A549 (cell line): ENCODE results near the gene ATF4. TPM values are rescaled to one million over a fixed set of nuclear protein-coding genes. Genes with fewer than 3 reads are reported as not detected.

ENCODE experiments used
- ATAC-seq, 2 experiments: fragments of 200-7000 bp in 1 of 2; fragments of >200 bp in 1 of 2; cut with Nextera tagmentation in 1 of 2; cut with Tn5 transposase in 1 of 2; 3 replicates each; pipeline versions ENCODE4 v1.8.0 to v1.9.1; 2018 to 2020; ENCODE audit warnings: mild to moderate bottlenecking in 1 of 2, moderate library complexity in 1 of 2
- CTCF ChIA-PET: fragments of 300-600 bp; sonication (Branson Sonifier 250); formaldehyde crosslinking; extraction: SDS; loops from one replicate; lab custom pipeline; 2021; ENCODE audit warnings: antibody characterized with exemption, inconsistent platforms; lab: Yijun Ruan, JAX
- POLR2A ChIA-PET: fragments of 350-600 bp; formaldehyde crosslinking; extraction: SDS; loops from one replicate; lab custom pipeline; 2021; ENCODE audit warnings: antibody characterized with exemption, inconsistent platforms; lab: Yijun Ruan, JAX
- DNase-seq, 2 experiments: peaks; one replicate each; pipeline versions ENCODE4 v3.0.0 to v3.0.0-alpha.2; 2011 to 2016; ENCODE audit warnings: low read depth in 1 of 2, low spot score in 1 of 2
- FAIRE-seq: peaks from 2 replicates; lab custom pipeline; 2011; peaks lifted over from hg19 to GRCh38; lab: Jason Lieb, UNC
- H3K27ac ChIP-seq, 2 experiments: fragments of >200 bp; sonication (Bioruptor Twin); formaldehyde crosslinking; 3 replicates each; pipeline ENCODE4 v1.5.1; 2016 to 2017
- H3K4me1 ChIP-seq: fragments of >200 bp; sonication (Bioruptor Twin); formaldehyde crosslinking; 3 replicates; pipeline ENCODE4 v1.6.1; 2016
- H3K4me2 ChIP-seq: fragments of >200 bp; sonication (Bioruptor Twin); formaldehyde crosslinking; 3 replicates; pipeline ENCODE4 v1.6.1; 2016
- H3K4me3 ChIP-seq: fragments of >200 bp; sonication (Bioruptor Twin); formaldehyde crosslinking; 3 replicates; pipeline ENCODE4 v1.5.1; 2016
- H3K9me3 ChIP-seq: fragments of >200 bp; sonication (Bioruptor Twin); formaldehyde crosslinking; 3 replicates; pipeline ENCODE4 v1.6.1; 2016
- BCL3 ChIP-seq: fragments of >200 bp; sonication (Bioruptor Twin); formaldehyde crosslinking; IDR thresholded peaks from 3 replicates; pipeline ENCODE4 v1.6.1; 2016
- CEBPB ChIP-seq, 2 experiments: fragments of >200 bp in 1 of 2; sonication (Bioruptor Twin) in 1 of 2; formaldehyde crosslinking in 1 of 2; IDR thresholded peaks; 2 replicates each; pipeline ENCODE4 v1.6.1; 2012 to 2016
- E2F6 ChIP-seq: IDR thresholded peaks from 2 replicates; pipeline ENCODE4 v1.6.1; 2012; ENCODE audit warnings: low read depth, borderline replicate concordance
- JUN ChIP-seq, 2 experiments: fragments of >200 bp; sonication (Bioruptor Twin); formaldehyde crosslinking; IDR thresholded peaks; 2 replicates in 1 of 2; 3 replicates in 1 of 2; pipeline ENCODE4 v1.6.1; 2016 to 2017
- KDM1A ChIP-seq: fragments of 200-600 bp; sonication (generic); IDR thresholded peaks from 2 replicates; pipeline ENCODE4 v1.6.1; 2016; ENCODE audit warnings: low read depth, mild to moderate bottlenecking
- KDM5A ChIP-seq: fragments of 200-600 bp; sonication (generic); IDR thresholded peaks from 2 replicates; pipeline ENCODE4 v1.6.1; 2016; ENCODE audit warnings: antibody characterized with exemption, mild to moderate bottlenecking
- MAX ChIP-seq: IDR thresholded peaks from 2 replicates; pipeline ENCODE4 v1.6.1; 2012
- NPAS2 ChIP-seq: fragments of 250-450 bp; sonication (Bioruptor Pico); IDR thresholded peaks from 2 replicates; pipeline ENCODE4 v1.8.0; 2022; ENCODE audit warnings: mild to moderate bottlenecking, moderate library complexity, borderline replicate concordance
- PBX3 ChIP-seq: IDR thresholded peaks from 2 replicates; pipeline ENCODE4 v1.6.1; 2012
- PHF8 ChIP-seq: fragments of 200-600 bp; sonication (generic); IDR thresholded peaks from 2 replicates; pipeline ENCODE4 v1.6.1; 2016; ENCODE audit warnings: low read depth, mild to moderate bottlenecking, antibody characterized with exemption, moderate library complexity, borderline replicate concordance
- POLR2A ChIP-seq: IDR thresholded peaks from 2 replicates; pipeline ENCODE4 v1.6.1; 2012; ENCODE audit warnings: mild to moderate bottlenecking, low read length
- SREBF2 ChIP-seq: fragments of 450-650 bp; IDR thresholded peaks from 2 replicates; pipeline ENCODE4 v1.6.1; 2014; ENCODE audit warnings: mild to moderate bottlenecking, moderate library complexity
- TFCP2L1 ChIP-seq: fragments of 250-450 bp; sonication (Bioruptor Pico); IDR thresholded peaks from 2 replicates; pipeline ENCODE4 v1.5.0; 2021; ENCODE audit warnings: mild to moderate bottlenecking
- WGBS: methylation state at CpG from one replicate; pipeline ENCODE4 v1.1.6; 2017; ENCODE audit errors: missing lambda C conversion rate; 5-methylcytosine and 5-hydroxymethylcytosine counted together
- polyA plus RNA-seq, 4 experiments: library from polyadenylated mRNA; depleted of rRNA in 3 of 4; stranded (reverse); fragments of >200 nt; fragmentation: RNase III in 1 of 4; extraction: RNeasy Plus Mini Kit Qiagen cat#74134 plus additional on column Dnase treatment in 1 of 4; gene quantifications; 2 replicates in 3 of 4; 3 replicates in 1 of 4; pipeline ENCODE4 v1.2.3, GENCODE V29; 2011 to 2017

Gene ATF4
- polyA plus RNA-seq, 2 of the 4 experiments (the other 2 are of a cell fraction), result 242 to 593 TPM

- DNase-seq (peak; percentile 85 to 99), FAIRE-seq (peak; percentile 88), ATAC-seq (peak; percentile 67 to 78)
- Histone ChIP-seq H3K4me1 (peaks cover 33% of the 10 kb centered on the region), H3K4me2 (peak within 1 kb of the TSS; percentile 90), H3K27ac (peak within 1 kb of the TSS; percentile 97 to 98), H3K9me3 (no peaks in the 10 kb centered on the region), H3K4me3 (peak within 1 kb of the TSS; percentile 98)
- POLR2A ChIA-PET, result interaction anchor here (2.5 kb wide), 1 partner anchor 512 kb away, joined by 9 read pairs; no protein-coding TSS in a partner anchor
- TF ChIP-seq E2F6 (peak; percentile 82; the same call in 1 of the 2 replicates), PHF8 (peak; percentile 67; the same call in 1 of the 2 replicates), KDM5A (no peak), POLR2A (peak; percentile 83), BCL3 (peak; percentile 54; the same call in 1 of the 3 replicates), PBX3 (peak; percentile 66; the same call in 1 of the 2 replicates), MAX (peak; percentile 84), TFCP2L1 (CRISPR knock-in tag) (no peak), SREBF2 (no peak), CEBPB (IDR thresholded peaks at IDR 0.05) (peak in 1 of 2 experiments; percentile 79; a peak in 2 of 4 replicates), JUN (IDR thresholded peaks at IDR 0.05) (peak in 1 of 2 experiments; percentile 75; a peak in 3 of 5 replicates), KDM1A (no peak), NPAS2 (CRISPR knock-in tag) (no peak)
- CTCF ChIA-PET, result interaction anchor here (0.6 to 37.2 kb wide), 3 partner anchors 18 to 496 kb away, joined by 3 to 899 read pairs (median 80); no protein-coding TSS in a partner anchor
- 3% methylated on average over 39 of the region's 67 CpGs for WGBS
These were observed 12.1 kb downstream of the ATF4 start, which contains the start of gene RPS19BP1 for GRCh38 chr22:39532215-39533073. Gene RPS19BP1 (minus strand): TSS chr22:39532748. CDS start chr22:39532738, 10 bp downstream.

- peak overlapping the region; percentile 65 to 80; a peak in 5 of 6 replicates for H3K27ac ChIP-seq
- POLR2A ChIA-PET, result interaction anchor here (0.8 to 1.3 kb wide), 2 partner anchors 503 to 510 kb away, joined by 3 to 8 read pairs; no protein-coding TSS in a partner anchor
- no peak overlapping the region for H3K4me3 ChIP-seq
- no peak for TF ChIP-seq BCL3
- CTCF ChIA-PET, result interaction anchor here (0.6 to 37.2 kb wide), 37 partner anchors 10 to 814 kb away, joined by 3 to 899 read pairs (median 4); partner anchors contain the start of gene ATF4
- H3K9me3 ChIP-seq, result no peaks in the 10 kb centered on the region
- 86% methylated on average over 12 of the region's 12 CpGs for WGBS
- DNase-seq, result no peak
- H3K4me1 ChIP-seq, result peaks cover 25% of the 10 kb centered on the region
- no peak for ATAC-seq
- FAIRE-seq, result no peak
- peak overlapping the region; percentile 80; the same call in 1 of the 3 replicates for H3K4me2 ChIP-seq
These were observed 13.7 kb downstream of the ATF4 start for GRCh38 chr22:39534092-39534506.
